Measurements from ENCODE around the gene RBM24. TPM values are rescaled to one million over a fixed set of nuclear protein-coding genes. Genes with fewer than 3 reads are reported as not detected.
"Not testable (repeated sequence)": the region's sequence is repeated elsewhere in the genome, so short reads cannot be mapped to it uniquely, and the experiment has no call there.

The RBM24 gene
- total RNA-seq, 1 donor from 2014 or later, result 289 TPM

GRCh38 chr6:17289630-17290061 is 8.5 kb downstream of the RBM24 start:
- peak; percentile 99 for DNase-seq (ENCODE audit: low read depth)

- DNase-seq (ENCODE audit: low read depth), result peak; percentile 92
Measured at GRCh38 chr6:17291778-17292177, 10.6 kb downstream of the RBM24 start.

- no peak for DNase-seq (ENCODE audit: low read depth)
Measured at GRCh38 chr6:17292600-17293133, 11.5 kb downstream of the RBM24 start.

- no peak for DNase-seq (ENCODE audit: low read depth)
Measured at GRCh38 chr6:17293395-17293794, 12.2 kb downstream of the RBM24 start.

GRCh38 chr6:17297271-17298080 is 16.3 kb downstream of the RBM24 start:
- DNase-seq (ENCODE audit: low read depth), result peak; percentile 61

- no peak for DNase-seq (ENCODE audit: low read depth)
Measured at GRCh38 chr6:17298257-17298656, 17.1 kb downstream of the RBM24 start.

GRCh38 chr6:17299222-17299621 is 18.1 kb downstream of the RBM24 start:
- no peak for DNase-seq (ENCODE audit: low read depth)

- DNase-seq (ENCODE audit: low read depth), result no peak
Measured at GRCh38 chr6:17299750-17300149, 18.6 kb downstream of the RBM24 start.

- DNase-seq (ENCODE audit: low read depth), result no peak
Measured at GRCh38 chr6:17300637-17301036, 19.5 kb downstream of the RBM24 start.

- no peak for DNase-seq (ENCODE audit: low read depth)
Measured at GRCh38 chr6:17303444-17303843, 22.3 kb downstream of the RBM24 start.

- peak; percentile 87 for DNase-seq (ENCODE audit: low read depth)
Measured at GRCh38 chr6:17305219-17306001, 24.2 kb downstream of the RBM24 start.

GRCh38 chr6:17311595-17312311 is 30.6 kb downstream of the RBM24 start:
- DNase-seq (ENCODE audit: low read depth), result peak; percentile 86

- not testable (repeated sequence) for DNase-seq (ENCODE audit: low read depth)
Measured at GRCh38 chr6:17313238-17313637, 32.1 kb downstream of the RBM24 start.

- DNase-seq (ENCODE audit: low read depth), result no peak
Measured at GRCh38 chr6:17313971-17314370, 32.8 kb downstream of the RBM24 start.

- DNase-seq (ENCODE audit: low read depth), result no peak
Measured at GRCh38 chr6:17315262-17315661, 34.1 kb downstream of the RBM24 start.

GRCh38 chr6:17318435-17319165 is 37.4 kb downstream of the RBM24 start:
- no peak for DNase-seq (ENCODE audit: low read depth)

- not testable (repeated sequence) for DNase-seq (ENCODE audit: low read depth)
Measured at GRCh38 chr6:17320266-17320665, 39.1 kb downstream of the RBM24 start.

GRCh38 chr6:17331238-17331637 is 50.1 kb downstream of the RBM24 start:
- no peak for DNase-seq (ENCODE audit: low read depth)

GRCh38 chr6:17334265-17334664 is 53.1 kb downstream of the RBM24 start:
- DNase-seq (ENCODE audit: low read depth), result peak; percentile 30

- DNase-seq (ENCODE audit: low read depth), result no peak
Measured at GRCh38 chr6:17336425-17336824, 55.3 kb downstream of the RBM24 start.

GRCh38 chr6:17339308-17339670 is 58.1 kb downstream of the RBM24 start:
- no peak for DNase-seq (ENCODE audit: low read depth)

Measured in myocyte (in vitro differentiated cells).